GM12878 (cell line): ENCODE results near the gene DFFB.

Experiments used
- EGR1 ChIP-seq, 2 experiments: IDR thresholded peaks; 1 replicate in 1 of 2; 2 replicates in 1 of 2; pipeline ENCODE4 v1.6.1; 2011 to 2012; ENCODE audit warnings: low read depth in 2 of 2, low read length in 2 of 2, borderline replicate concordance in 1 of 2, mild to moderate bottlenecking in 1 of 2, moderate library complexity in 1 of 2
- WRNIP1 ChIP-seq: IDR thresholded peaks from 2 replicates; pipeline ENCODE4 v1.6.1; 2011; ENCODE audit warnings: low read depth, low read length, improper control_type of control experiment, borderline replicate concordance
- YY1 ChIP-seq: IDR thresholded peaks from 2 replicates; pipeline ENCODE4 v1.6.1; 2011; ENCODE audit warnings: low read depth, mild to moderate bottlenecking, low read length
- ZNF24 ChIP-seq: fragments of 450-650 bp; IDR thresholded peaks from 2 replicates; pipeline ENCODE4 v1.6.1; 2017; ENCODE audit warnings: antibody characterized with exemption, mild to moderate bottlenecking
- ZNF274 ChIP-seq: IDR thresholded peaks from one replicate; pipeline ENCODE4 v1.8.0; 2011; ENCODE audit not compliant: insufficient read length, insufficient read depth

DNA sequence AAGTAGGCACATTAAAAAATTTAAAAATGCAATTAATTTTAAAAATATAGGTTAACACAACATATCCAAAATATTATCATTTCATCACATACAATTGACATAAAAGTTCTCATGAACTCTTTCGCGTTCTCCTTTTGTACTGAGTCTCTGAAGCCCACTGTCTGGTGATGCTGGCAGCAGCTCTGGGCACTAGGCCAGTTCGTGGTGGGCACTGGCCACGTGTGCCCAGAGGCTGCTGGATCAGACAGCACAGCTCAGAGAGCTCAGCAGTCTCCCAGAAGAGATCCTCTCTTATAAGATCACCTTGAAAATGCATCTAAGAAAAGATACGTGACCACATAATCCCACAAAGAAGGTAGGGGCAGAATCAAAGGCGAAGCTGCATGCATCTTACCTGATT, 10.2 kb upstream of the DFFB start:
- TF ChIP-seq YY1: no peak
- TF ChIP-seq WRNIP1: no peak
- TF ChIP-seq ZNF274: no peak
- TF ChIP-seq ZNF24: no peak
- TF ChIP-seq EGR1 (IDR thresholded peaks at IDR 0.05; ENCODE audit: borderline replicate concordance in 1 of 2, low read depth in 2 of 2, low read length in 2 of 2): no peak
